Mesodermal cell (in vitro differentiated cells): ENCODE results near the gene GNB1L.

Source experiments
- H3K27ac ChIP-seq: 2 replicates; pipeline ENCODE4 v1.7.0; 2013; ENCODE audit warnings: mild to moderate bottlenecking, low read depth, low read length, moderate library complexity; ENCODE audit not compliant: severe bottlenecking
- H3K36me3 ChIP-seq: 2 replicates; pipeline ENCODE4 v1.7.1; 2013; ENCODE audit warnings: mild to moderate bottlenecking, low read length, moderate library complexity; ENCODE audit not compliant: control insufficient read depth, insufficient read depth
- H3K4me1 ChIP-seq: one replicate; pipeline ENCODE4 v1.7.1; 2013; ENCODE audit warnings: mild to moderate bottlenecking, low read length; ENCODE audit not compliant: insufficient read depth, control insufficient read depth, poor library complexity, severe bottlenecking
- H3K4me3 ChIP-seq: 2 replicates; pipeline ENCODE4 v1.7.0; 2013; ENCODE audit warnings: low read length, control low read depth, mild to moderate bottlenecking; ENCODE audit not compliant: insufficient read depth, poor library complexity, severe bottlenecking; ENCODE audit errors: extremely low read depth
- H3K9me3 ChIP-seq: 2 replicates; pipeline ENCODE4 v1.7.1; 2013; ENCODE audit warnings: mild to moderate bottlenecking, low read length, moderate library complexity; ENCODE audit not compliant: control insufficient read depth
- WGBS, 2 experiments: methylation state at CpG; one replicate each; pipeline ENCODE4 v1.1.5; 2013; ENCODE audit warnings: missing lambda C conversion rate in 2 of 2; ENCODE audit not compliant: insufficient coverage in 2 of 2; 5-methylcytosine and 5-hydroxymethylcytosine counted together

The GNB1L gene

DNA sequence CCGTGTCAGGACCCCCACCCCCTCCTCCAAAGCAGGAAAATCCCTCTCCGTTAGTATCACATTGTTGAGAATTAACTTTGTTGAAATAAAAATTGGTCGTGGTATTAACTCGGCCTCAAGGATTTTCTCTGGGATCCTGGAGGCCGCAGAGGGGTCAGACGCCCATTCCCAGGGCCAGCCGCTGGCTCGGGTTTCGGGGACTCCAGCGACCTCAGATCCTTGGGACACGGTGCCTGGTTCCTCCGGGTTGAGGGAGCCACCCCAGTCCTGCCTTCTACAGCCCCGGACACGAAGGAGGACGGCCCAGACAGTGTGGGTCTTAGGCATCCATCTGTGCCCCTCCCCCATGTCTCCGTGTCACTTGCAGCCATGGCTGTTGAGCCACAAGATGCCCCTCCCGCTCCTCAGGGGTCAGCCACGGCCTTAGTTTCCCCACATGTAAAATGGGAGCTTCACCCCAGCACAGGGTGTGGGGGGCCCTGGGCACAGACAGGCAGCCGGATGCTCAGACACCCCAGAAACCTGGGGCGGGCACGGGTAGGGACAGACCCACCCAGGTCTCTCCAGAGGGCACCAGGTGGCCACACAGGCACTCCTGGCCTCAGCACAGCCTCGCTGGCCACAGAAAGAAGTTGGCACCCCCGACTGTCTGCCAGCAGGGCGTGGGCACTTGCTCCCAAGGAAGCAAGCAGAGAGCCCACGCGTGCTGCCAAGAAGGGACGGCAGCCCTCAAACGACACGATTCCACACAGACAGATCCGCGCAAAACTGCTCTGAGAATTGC, 115.8 kb downstream of the GNB1L start:
- no peak overlapping the region for H3K27ac ChIP-seq
- H3K4me1 ChIP-seq = peaks cover 9% of the 10 kb centered on the region
- 84 to 86% methylated on average over 28 to 29 of the region's 31 CpGs for WGBS, 2 experiments
- no peak overlapping the region for H3K4me3 ChIP-seq
- H3K36me3 ChIP-seq = no peaks in the 10 kb centered on the region
- H3K9me3 ChIP-seq = no peaks in the 10 kb centered on the region

DNA sequence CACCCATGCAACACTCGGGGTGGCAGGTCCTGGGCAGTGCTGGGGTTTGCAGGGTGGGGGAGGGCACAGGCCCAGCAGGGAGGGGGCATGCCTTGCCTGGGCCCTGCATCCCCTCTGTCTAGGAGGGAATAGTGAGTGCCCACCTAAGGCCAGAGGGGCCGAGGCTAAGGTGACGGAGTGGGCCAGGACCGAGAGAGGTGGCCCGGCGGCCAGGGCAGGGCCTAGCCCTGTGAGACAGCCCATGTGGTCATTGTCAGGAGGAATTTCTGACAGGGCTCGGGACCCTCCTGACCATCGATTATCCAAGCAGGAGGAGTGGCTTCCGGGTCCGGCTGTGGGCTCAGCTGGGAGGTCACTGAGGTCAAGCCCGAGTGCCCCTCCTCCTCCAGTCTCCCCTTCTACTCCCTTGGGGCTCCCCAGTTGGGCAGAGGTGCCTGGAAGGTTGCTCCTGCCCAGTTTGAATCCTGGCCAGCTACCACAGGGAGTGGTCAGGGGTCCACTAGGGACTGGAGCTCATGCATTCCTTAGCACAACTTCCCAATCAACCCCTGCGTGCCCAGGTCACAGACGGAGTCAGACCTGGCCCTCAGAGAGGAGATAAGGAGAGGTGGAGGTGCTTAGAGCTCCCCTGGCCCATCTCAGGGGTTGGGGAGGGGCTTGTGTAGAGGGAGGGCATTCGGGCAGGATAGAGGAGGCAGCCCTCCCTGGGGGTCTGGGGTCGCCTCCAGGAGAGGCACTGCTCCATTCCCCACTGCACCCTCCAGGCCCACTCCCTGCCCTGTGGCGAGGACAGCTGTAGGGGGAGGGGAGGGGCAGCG, 116.6 kb downstream of the GNB1L start:
- H3K27ac ChIP-seq = no peak overlapping the region
- H3K9me3 ChIP-seq = no peaks in the 10 kb centered on the region
- no peak overlapping the region for H3K4me3 ChIP-seq
- peaks cover 9% of the 10 kb centered on the region for H3K4me1 ChIP-seq
- no peaks in the 10 kb centered on the region for H3K36me3 ChIP-seq
- 70 to 83% methylated on average over 11 of the region's 17 CpGs for WGBS, 2 experiments

DNA sequence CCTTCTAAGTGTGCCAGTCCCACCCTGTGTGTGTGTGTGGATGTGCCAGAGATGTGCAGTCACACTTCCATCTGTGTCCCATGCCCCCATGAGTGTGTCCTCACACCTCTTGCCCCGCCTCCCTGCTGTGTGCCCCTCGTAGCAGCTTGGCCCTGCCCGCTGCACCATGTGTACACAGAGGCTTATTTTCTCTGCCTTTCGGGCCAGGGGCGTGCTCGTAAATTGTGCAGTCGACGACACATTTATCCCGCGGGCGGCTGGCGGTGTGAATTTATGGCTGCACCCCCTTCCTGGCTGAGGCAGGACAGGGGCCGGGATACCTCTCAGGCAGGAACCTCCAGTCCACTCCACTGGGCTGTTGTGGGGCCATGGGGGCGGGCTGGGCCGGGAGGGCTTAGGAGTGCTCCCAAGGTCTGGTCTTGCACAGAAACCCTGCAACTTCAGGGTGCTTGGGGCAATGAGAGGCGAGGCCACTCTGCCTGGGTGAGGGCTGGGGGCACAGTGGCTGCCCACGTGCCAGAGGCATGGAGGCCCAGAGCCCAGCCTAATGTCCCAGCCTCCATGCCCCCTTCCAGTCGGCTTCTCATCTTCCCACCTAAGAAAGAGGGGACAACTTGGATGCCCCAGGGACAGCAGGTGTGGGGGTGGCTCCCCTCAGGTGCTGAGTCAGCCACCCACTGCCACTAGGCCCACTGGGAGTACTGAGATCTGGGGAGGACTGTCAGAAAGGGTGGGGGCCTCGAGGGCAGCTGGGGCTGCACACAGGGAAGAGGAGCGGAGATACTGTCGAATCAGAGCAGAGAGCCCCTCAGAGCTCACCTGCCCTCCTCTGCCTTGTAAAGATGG, 118.8 kb downstream of the GNB1L start:
- Histone ChIP-seq H3K36me3 (no peaks in the 10 kb centered on the region), H3K27ac (no peak overlapping the region), H3K9me3 (no peaks in the 10 kb centered on the region), H3K4me1 (peaks cover 9% of the 10 kb centered on the region), H3K4me3 (no peak overlapping the region)
- WGBS, 2 experiments = 84 to 93% methylated on average over 17 to 19 of the region's 21 CpGs

DNA sequence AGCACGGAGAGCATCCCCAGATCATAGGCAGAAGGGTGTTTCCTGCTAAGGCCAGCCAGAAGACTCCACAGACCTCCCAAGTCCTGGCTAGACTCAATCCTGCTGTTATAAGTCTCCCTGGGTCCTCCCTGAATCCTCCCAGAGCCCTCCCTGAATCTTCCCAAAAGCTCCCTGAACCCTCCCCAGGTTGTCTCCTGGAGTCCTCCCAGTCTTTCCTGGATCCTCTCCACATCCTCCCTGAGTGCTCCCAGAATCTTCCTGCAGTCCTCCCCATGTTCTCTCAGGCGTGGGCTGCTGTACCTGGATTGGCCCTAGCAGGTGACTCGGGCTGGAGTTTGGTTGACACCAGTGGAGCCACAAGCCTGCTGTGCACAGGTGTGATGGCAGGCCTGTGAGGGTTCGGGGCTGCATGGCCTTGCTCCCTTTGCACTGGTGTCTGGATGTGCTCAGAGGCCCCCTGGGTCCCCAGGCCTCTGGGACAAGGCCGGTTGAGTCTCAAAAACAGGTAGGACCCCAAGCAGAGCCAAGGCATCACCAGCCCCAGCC, 119.8 kb downstream of the GNB1L start:
- H3K9me3 ChIP-seq = no peaks in the 10 kb centered on the region
- no peak overlapping the region for H3K4me3 ChIP-seq
- H3K4me1 ChIP-seq = peaks cover 9% of the 10 kb centered on the region

DNA sequence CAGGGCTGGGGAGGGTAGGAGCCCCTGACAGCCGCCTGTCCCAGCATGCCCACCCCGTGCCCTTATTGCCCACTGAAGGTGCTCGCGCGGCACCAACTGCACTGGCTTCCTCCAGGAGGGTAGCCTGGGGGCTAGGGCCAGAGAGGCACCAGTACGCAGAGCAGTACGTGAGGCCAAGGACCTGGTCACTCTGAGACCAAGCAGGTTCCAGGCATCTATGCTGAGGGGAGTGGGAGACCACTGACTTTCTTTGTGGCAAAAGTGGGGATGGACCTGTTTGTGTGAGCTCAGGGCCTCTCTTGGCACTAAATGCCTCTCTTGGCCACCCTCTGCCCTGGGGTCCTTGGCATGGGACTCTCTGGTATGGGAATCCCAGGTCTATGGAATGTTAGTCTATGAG, 120.5 kb downstream of the GNB1L start:
- no peak overlapping the region for H3K4me3 ChIP-seq
- H3K36me3 ChIP-seq = no peaks in the 10 kb centered on the region

More for the DNA sequence above, 119.8 kb downstream of the GNB1L start:
- H3K27ac ChIP-seq = no peak overlapping the region
- H3K36me3 ChIP-seq = no peaks in the 10 kb centered on the region
- WGBS, 2 experiments = 88% methylated on average over 4 to 5 of the region's 5 CpGs

DNA sequence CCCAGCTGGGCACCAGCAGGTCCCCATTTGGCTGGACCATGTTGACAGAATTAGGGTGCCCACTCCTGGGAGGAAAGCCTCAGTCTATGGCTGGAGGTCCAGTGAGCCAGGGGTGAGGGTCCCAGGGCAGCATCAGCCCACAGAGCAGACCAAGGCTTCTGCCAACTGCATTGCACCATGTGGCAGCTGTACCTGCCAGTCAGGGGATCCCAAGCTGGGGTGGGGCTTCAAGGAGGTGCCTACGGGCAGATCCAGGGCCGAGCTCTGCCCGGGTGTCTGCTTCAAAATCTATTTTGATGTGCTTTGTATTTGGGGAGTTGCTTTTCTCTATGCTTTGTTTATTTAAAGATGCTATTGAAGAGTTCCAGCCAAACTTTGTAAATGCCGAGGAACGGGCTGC, 120.9 kb downstream of the GNB1L start:
- peaks cover 6% of the 10 kb centered on the region for H3K4me1 ChIP-seq
- no peak overlapping the region for H3K27ac ChIP-seq
- no peaks in the 10 kb centered on the region for H3K36me3 ChIP-seq
- no peak overlapping the region for H3K4me3 ChIP-seq
- WGBS, 2 experiments = 88 to 90% methylated on average over 3 to 5 of the region's 5 CpGs
- no peaks in the 10 kb centered on the region for H3K9me3 ChIP-seq

More for the DNA sequence above, 120.5 kb downstream of the GNB1L start:
- H3K4me1 ChIP-seq = peaks cover 9% of the 10 kb centered on the region
- no peaks in the 10 kb centered on the region for H3K9me3 ChIP-seq
- 89 to 90% methylated on average over 3 of the region's 7 CpGs for WGBS, 2 experiments
- H3K27ac ChIP-seq = no peak overlapping the region
